Endothelial cell of umbilical vein (primary cell): Measurements from ENCODE around the gene CD247. TPM values are rescaled to one million over a fixed set of nuclear protein-coding genes. Genes with fewer than 3 reads are reported as not detected.

Experiments used
- BruUV-seq: library from RNA; stranded (reverse); fragments of 400-500 nt; replicated peaks from 2 replicates; lab custom pipeline; 2021; lab: Mats Ljungman, UMichigan
- CTCF ChIA-PET: fragments of 300-600, 350-600 bp; sonication (Branson Sonifier 250); formaldehyde crosslinking; loops from one replicate; lab custom pipeline; 2021; ENCODE audit warnings: antibody characterized with exemption, inconsistent platforms; lab: Charles Lee
- POLR2A ChIA-PET: fragments of 300-600, 350-600 bp; sonication (Branson Sonifier 250); formaldehyde crosslinking; loops from one replicate; lab custom pipeline; 2021; ENCODE audit warnings: antibody characterized with exemption, inconsistent platforms; lab: Charles Lee
- DNase-seq: peaks from one replicate; pipeline ENCODE4 v3.0.0-alpha.2; 2011; ENCODE audit warnings: low read depth, low spot score
- FAIRE-seq: peaks from 2 replicates; lab custom pipeline; 2011; peaks lifted over from hg19 to GRCh38; lab: Jason Lieb, UNC
- H2AFZ ChIP-seq: 2 replicates; pipeline ENCODE4 v1.6.0; 2012; ENCODE audit warnings: low read depth, low read length, control low read depth, inconsistent platforms
- H3K27ac ChIP-seq: 2 replicates; pipeline ENCODE4 v1.5.1; 2011; ENCODE audit warnings: low read depth, mild to moderate bottlenecking, control low read depth, low read length, moderate library complexity; ENCODE audit not compliant: insufficient read depth
- H3K27me3 ChIP-seq, 2 experiments: 2 replicates each; pipeline versions ENCODE4 v1.6.0 to v1.6.1; 2011; ENCODE audit warnings: low read length in 2 of 2, mixed read lengths in 1 of 2; ENCODE audit not compliant: control insufficient read depth in 2 of 2, insufficient read depth in 2 of 2
- H3K36me3 ChIP-seq, 2 experiments: 2 replicates in 1 of 2; 3 replicates in 1 of 2; pipeline ENCODE4 v1.5.1; 2011; ENCODE audit warnings: low read length in 2 of 2, mild to moderate bottlenecking in 1 of 2, moderate library complexity in 1 of 2; ENCODE audit not compliant: control insufficient read depth in 2 of 2, insufficient read depth in 2 of 2; ENCODE audit errors: extremely low read depth in 1 of 2
- H3K4me1 ChIP-seq: 3 replicates; pipeline ENCODE4 v1.5.1; 2011; ENCODE audit warnings: mild to moderate bottlenecking, low read length; ENCODE audit not compliant: control insufficient read depth, insufficient read depth; ENCODE audit errors: extremely low read depth
- H3K4me2 ChIP-seq: 2 replicates; pipeline ENCODE4 v1.6.1; 2011; ENCODE audit warnings: low read length, control low read depth, mixed read lengths; ENCODE audit not compliant: insufficient read depth
- H3K4me3 ChIP-seq, 3 experiments: fragments of 200-600 bp in 1 of 3; sonication (generic), shearing (Covaris generic) in 1 of 3; replicated peaks in 1 of 3; 2 replicates each; pipeline ENCODE4 v1.5.1; 2011 to 2016; ENCODE audit warnings: control low read depth in 3 of 3, low read length in 3 of 3, mild to moderate bottlenecking in 2 of 3, inconsistent platforms in 1 of 3, low read depth in 1 of 3, moderate library complexity in 1 of 3; ENCODE audit not compliant: insufficient read depth in 1 of 3
- H3K79me2 ChIP-seq: 2 replicates; pipeline ENCODE4 v1.6.0; 2012; ENCODE audit warnings: low read length, inconsistent platforms; ENCODE audit not compliant: control insufficient read depth, insufficient read depth
- H3K9ac ChIP-seq: replicated peaks from 2 replicates; pipeline ENCODE3; 2011; ENCODE audit warnings: low read length, control low read depth; ENCODE audit not compliant: insufficient read depth; ENCODE audit errors: extremely low read depth
- H3K9me1 ChIP-seq: replicated peaks from 3 replicates; pipeline ENCODE4 v1.6.0; 2011; ENCODE audit warnings: mild to moderate bottlenecking, low read length; ENCODE audit not compliant: control insufficient read depth, insufficient read depth; ENCODE audit errors: extremely low read depth
- H3K9me3 ChIP-seq: replicated peaks from 2 replicates; pipeline ENCODE4 v1.5.1; 2012; ENCODE audit warnings: low read length, inconsistent platforms; ENCODE audit not compliant: control insufficient read depth, insufficient read depth
- H4K20me1 ChIP-seq: replicated peaks from 2 replicates; pipeline ENCODE3; 2011; ENCODE audit warnings: mild to moderate bottlenecking, low read length; ENCODE audit not compliant: control insufficient read depth, insufficient read depth; ENCODE audit errors: extremely low read depth
- EZH2 ChIP-seq: IDR thresholded peaks from 2 replicates; pipeline ENCODE4 v1.6.1; 2012; ENCODE audit warnings: borderline replicate concordance, low read depth, mild to moderate bottlenecking, moderate library complexity, low read length, inconsistent platforms; ENCODE audit not compliant: severe bottlenecking
- FOS ChIP-seq: IDR thresholded peaks from 2 replicates; pipeline ENCODE4 v1.6.1; 2011; ENCODE audit warnings: mild to moderate bottlenecking, low read length, moderate library complexity, borderline replicate concordance; ENCODE audit not compliant: insufficient read depth
- GATA2 ChIP-seq: IDR thresholded peaks from 2 replicates; pipeline ENCODE4 v1.7.0; 2011; ENCODE audit warnings: low read depth, mild to moderate bottlenecking, moderate library complexity, mixed read lengths, low read length; ENCODE audit not compliant: insufficient read length, insufficient read depth
- JUN ChIP-seq: IDR thresholded peaks from 2 replicates; pipeline ENCODE4 v1.6.1; 2011; ENCODE audit warnings: borderline replicate concordance, low read depth; ENCODE audit not compliant: insufficient read length, insufficient read depth
- MYC ChIP-seq: IDR thresholded peaks from one replicate; pipeline ENCODE4 v1.6.1; 2011; ENCODE audit warnings: mild to moderate bottlenecking, low read depth, low read length
- POLR2A ChIP-seq: IDR thresholded peaks from 2 replicates; pipeline ENCODE4 v1.6.1; 2012; ENCODE audit warnings: low read depth, mild to moderate bottlenecking, control low read depth, low read length
- dilution Hi-C: fragments of 300-500 bp; cut with MboI; formaldehyde crosslinking; loops from one replicate; pipeline ENCODE4 v1.15.0; 2019; ENCODE audit warnings: low sequenced_read_pairs; ENCODE audit not compliant: extremely low pct_ligation_motif_present
- intact Hi-C: fragments of 100-400 bp; cut with micrococcal nuclease; formaldehyde crosslinking; loops from one replicate; pipeline ENCODE4 v1.10.0; 2022
- polyA plus RNA-seq, 4 experiments: library from polyadenylated mRNA; depleted of rRNA in 3 of 4; stranded (reverse) in 3 of 4; unstranded in 1 of 4; fragments of >200 nt; gene quantifications; 2 replicates each; pipeline versions ENCODE4 v1.2.1 to v1.2.3, GENCODE V29; 2011 to 2012; ENCODE audit warnings: missing spikeins in 1 of 4
- total RNA-seq: library from RNA; stranded (reverse); gene quantifications from 2 replicates; pipeline ENCODE4 v1.2.3, GENCODE V29; 2021
- TF ChIP-seq, protein P1 (sequence below): IDR thresholded peaks from 2 replicates; pipeline ENCODE4 v1.6.1; 2011; ENCODE audit not compliant: insufficient read depth, insufficient read length
- TF ChIP-seq, protein P2 (sequence below), 2 donors: IDR thresholded peaks; 1 replicate in 1 of 2; 2 replicates in 1 of 2; pipeline ENCODE4 v1.5.1; 2011; ENCODE audit warnings: low read length in 2 of 2, mild to moderate bottlenecking in 2 of 2, moderate library complexity in 2 of 2, control low read depth in 1 of 2, inconsistent platforms in 1 of 2, low read depth in 1 of 2; ENCODE audit not compliant: insufficient read depth in 1 of 2; ENCODE audit errors: extremely low read depth in 1 of 2

The CD247 gene
- total and polyA plus RNA-seq, 2 donors (not counting 3 experiments of a cell fraction or from before 2014, with no cell fraction given): not detected

DNA sequence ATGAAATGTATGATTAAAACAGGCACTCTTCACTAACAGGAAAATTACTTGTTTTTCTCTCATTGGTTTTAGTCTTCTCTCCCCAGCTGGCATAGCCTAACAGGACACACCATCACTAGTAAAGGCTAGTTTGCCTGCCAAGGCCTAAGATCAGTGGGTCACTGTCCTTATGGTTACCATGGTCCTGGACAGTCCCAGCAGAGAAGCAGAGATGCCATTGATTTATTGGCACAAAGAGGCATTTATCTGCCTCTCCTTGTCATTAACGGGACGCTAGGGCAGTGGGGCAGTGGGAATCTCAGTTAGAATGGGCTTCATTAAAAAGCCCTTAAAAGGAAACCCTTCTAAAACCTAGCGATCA, 13.9 kb downstream of the CD247 start:
- no peak overlapping the region for H3K27ac ChIP-seq
- H3K9me3 ChIP-seq: no peaks in the 10 kb centered on the region
- no peak overlapping the region for H3K9ac ChIP-seq
- H3K9me1 ChIP-seq: no peaks in the 10 kb centered on the region
- no peak for FAIRE-seq
- no peaks in the 10 kb centered on the region for H3K79me2 ChIP-seq
- H3K4me2 ChIP-seq: no peak overlapping the region
- H3K27me3 ChIP-seq: peaks cover 7 to 8% of the 10 kb centered on the region in 2 experiments
- no peak for DNase-seq
- TF ChIP-seq EZH2: no peak
- TF ChIP-seq, protein P1, sequence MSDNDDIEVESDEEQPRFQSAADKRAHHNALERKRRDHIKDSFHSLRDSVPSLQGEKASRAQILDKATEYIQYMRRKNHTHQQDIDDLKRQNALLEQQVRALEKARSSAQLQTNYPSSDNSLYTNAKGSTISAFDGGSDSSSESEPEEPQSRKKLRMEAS: no peak
- no peak for TF ChIP-seq GATA2
- no peak for TF ChIP-seq JUN
- TF ChIP-seq, protein P2, sequence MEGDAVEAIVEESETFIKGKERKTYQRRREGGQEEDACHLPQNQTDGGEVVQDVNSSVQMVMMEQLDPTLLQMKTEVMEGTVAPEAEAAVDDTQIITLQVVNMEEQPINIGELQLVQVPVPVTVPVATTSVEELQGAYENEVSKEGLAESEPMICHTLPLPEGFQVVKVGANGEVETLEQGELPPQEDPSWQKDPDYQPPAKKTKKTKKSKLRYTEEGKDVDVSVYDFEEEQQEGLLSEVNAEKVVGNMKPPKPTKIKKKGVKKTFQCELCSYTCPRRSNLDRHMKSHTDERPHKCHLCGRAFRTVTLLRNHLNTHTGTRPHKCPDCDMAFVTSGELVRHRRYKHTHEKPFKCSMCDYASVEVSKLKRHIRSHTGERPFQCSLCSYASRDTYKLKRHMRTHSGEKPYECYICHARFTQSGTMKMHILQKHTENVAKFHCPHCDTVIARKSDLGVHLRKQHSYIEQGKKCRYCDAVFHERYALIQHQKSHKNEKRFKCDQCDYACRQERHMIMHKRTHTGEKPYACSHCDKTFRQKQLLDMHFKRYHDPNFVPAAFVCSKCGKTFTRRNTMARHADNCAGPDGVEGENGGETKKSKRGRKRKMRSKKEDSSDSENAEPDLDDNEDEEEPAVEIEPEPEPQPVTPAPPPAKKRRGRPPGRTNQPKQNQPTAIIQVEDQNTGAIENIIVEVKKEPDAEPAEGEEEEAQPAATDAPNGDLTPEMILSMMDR (IDR thresholded peaks at IDR 0.05; ENCODE audit: extremely low read depth in 1 of 2, insufficient read depth in 1 of 2, low read depth in 1 of 2, low read length in 2 of 2): no peak
- no peak for TF ChIP-seq FOS
- TF ChIP-seq MYC: no peak
- no peak for TF ChIP-seq POLR2A
- dilution Hi-C loops: no loop called here
- H2AFZ ChIP-seq: no peak overlapping the region
- H3K4me3 ChIP-seq: no peak overlapping the region
- no peaks in the 10 kb centered on the region for H4K20me1 ChIP-seq
- ChIA-PET CTCF (no interaction called here), POLR2A (no interaction called here)
- no peaks in the 10 kb centered on the region for H3K36me3 ChIP-seq
- intact Hi-C loops: no loop called here
- no peaks in the 10 kb centered on the region for H3K4me1 ChIP-seq
- no TSS peak for BruUV-seq
